ENCODE results near the gene KLHL25. TPM values are rescaled to one million over a fixed set of nuclear protein-coding genes. Genes with fewer than 3 reads are reported as not detected.

KLHL25 gene
- total and polyA plus RNA-seq, 2 of the 13 experiments (the other 11 are each of a cell fraction or from before 2014, with no cell fraction given): 3.7 to 8.2 TPM

DNA sequence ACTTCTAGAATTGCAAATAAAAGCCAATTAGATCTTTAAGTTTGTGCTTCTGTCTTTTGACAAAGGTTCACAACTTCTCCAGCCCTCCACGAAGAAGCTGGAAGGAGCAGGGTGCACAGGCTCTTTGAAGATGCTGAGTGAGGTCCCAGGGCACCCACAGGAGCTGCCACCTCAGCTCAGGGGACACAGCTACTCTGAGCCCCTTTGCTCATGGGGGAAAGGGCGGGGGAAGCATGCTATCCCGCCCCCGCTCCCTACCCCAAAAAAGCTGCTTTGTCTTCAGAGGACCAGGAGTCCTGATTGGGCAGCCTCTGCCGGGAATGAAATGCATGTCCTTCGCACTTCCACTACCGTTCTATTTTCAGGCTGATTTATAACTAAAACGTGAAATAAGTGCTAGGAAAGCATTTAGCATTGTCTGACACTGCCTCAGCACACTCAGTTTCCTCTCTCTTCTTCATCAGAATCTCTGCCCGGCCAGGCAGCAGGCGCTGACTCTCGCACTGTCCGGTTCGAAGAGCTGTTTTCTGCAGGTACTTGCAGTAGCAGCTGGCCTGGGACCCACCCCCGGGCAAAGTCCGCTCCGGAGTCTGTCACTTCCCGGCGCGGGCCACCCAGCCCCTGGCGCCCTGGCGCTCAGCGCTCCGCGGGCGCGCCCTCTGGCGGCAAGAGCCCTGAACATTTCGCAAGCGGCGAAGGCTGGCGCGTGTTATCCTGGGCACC lies 45.5 kb upstream of the KLHL25 start (continued):
- TF ChIP-seq, protein P1, sequence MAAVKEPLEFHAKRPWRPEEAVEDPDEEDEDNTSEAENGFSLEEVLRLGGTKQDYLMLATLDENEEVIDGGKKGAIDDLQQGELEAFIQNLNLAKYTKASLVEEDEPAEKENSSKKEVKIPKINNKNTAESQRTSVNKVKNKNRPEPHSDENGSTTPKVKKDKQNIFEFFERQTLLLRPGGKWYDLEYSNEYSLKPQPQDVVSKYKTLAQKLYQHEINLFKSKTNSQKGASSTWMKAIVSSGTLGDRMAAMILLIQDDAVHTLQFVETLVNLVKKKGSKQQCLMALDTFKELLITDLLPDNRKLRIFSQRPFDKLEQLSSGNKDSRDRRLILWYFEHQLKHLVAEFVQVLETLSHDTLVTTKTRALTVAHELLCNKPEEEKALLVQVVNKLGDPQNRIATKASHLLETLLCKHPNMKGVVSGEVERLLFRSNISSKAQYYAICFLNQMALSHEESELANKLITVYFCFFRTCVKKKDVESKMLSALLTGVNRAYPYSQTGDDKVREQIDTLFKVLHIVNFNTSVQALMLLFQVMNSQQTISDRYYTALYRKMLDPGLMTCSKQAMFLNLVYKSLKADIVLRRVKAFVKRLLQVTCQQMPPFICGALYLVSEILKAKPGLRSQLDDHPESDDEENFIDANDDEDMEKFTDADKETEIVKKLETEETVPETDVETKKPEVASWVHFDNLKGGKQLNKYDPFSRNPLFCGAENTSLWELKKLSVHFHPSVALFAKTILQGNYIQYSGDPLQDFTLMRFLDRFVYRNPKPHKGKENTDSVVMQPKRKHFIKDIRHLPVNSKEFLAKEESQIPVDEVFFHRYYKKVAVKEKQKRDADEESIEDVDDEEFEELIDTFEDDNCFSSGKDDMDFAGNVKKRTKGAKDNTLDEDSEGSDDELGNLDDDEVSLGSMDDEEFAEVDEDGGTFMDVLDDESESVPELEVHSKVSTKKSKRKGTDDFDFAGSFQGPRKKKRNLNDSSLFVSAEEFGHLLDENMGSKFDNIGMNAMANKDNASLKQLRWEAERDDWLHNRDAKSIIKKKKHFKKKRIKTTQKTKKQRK (IDR thresholded peaks at IDR 0.05; ENCODE audit: low read length): no peak
- TF ChIP-seq KAT7 (CRISPR knock-in tag; IDR thresholded peaks at IDR 0.05; ENCODE audit: borderline replicate concordance) (0 out of 2 replicates have a peak, but pooled peaks have one; percentile 45), CCAR2 (optimal IDR thresholded peaks at IDR 0.05; ENCODE audit: low read depth, low read length) (no peak), CBX2 (IDR thresholded peaks at IDR 0.05; ENCODE audit: low read depth, low read length) (no peak), CBX2 (CRISPR knock-in tag; IDR thresholded peaks at IDR 0.05; ENCODE audit: low read depth) (0 out of 2 replicates have a peak, but pooled peaks have one; percentile 57), ZNF224 (CRISPR knock-in tag; IDR thresholded peaks at IDR 0.05) (no peak), ZNF883 (CRISPR knock-in tag; IDR thresholded peaks at IDR 0.05; ENCODE audit: not compliant biosample characterization) (no peak), ZSCAN29 (CRISPR knock-in tag; conservative IDR thresholded peaks at IDR 0.05) (no peak), ZNF230 (CRISPR knock-in tag; IDR thresholded peaks at IDR 0.05) (no peak), ZNF468 (CRISPR knock-in tag; IDR thresholded peaks at IDR 0.05) (no peak), SP1 (IDR thresholded peaks at IDR 0.05) (no peak), SP1 (CRISPR knock-in tag; IDR thresholded peaks at IDR 0.05) (peak; percentile 67), NFKB2 (CRISPR knock-in tag; IDR thresholded peaks at IDR 0.05; ENCODE audit: borderline replicate concordance) (peak; percentile 73; the same call in 1 of the 2 replicates), IKZF4 (CRISPR knock-in tag; IDR thresholded peaks at IDR 0.05; ENCODE audit: borderline replicate concordance, low read depth, not compliant biosample characterization) (no peak), DNMT3B (CRISPR knock-in tag; conservative IDR thresholded peaks at IDR 0.05) (no peak)
- TF ChIP-seq, protein P2, sequence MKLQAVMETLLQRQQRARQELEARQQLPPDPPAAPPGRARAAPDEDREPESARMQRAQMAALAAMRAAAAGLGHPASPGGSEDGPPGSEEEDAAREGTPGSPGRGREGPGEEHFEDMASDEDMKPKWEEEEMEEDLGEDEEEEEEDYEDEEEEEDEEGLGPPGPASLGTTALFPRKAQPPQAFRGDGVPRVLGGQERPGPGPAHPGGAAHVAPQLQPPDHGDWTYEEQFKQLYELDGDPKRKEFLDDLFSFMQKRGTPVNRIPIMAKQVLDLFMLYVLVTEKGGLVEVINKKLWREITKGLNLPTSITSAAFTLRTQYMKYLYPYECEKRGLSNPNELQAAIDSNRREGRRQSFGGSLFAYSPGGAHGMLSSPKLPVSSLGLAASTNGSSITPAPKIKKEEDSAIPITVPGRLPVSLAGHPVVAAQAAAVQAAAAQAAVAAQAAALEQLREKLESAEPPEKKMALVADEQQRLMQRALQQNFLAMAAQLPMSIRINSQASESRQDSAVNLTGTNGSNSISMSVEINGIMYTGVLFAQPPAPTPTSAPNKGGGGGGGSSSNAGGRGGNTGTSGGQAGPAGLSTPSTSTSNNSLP (IDR thresholded peaks at IDR 0.05; ENCODE audit: low read depth, low read length): no peak
- TF ChIP-seq, protein P3, sequence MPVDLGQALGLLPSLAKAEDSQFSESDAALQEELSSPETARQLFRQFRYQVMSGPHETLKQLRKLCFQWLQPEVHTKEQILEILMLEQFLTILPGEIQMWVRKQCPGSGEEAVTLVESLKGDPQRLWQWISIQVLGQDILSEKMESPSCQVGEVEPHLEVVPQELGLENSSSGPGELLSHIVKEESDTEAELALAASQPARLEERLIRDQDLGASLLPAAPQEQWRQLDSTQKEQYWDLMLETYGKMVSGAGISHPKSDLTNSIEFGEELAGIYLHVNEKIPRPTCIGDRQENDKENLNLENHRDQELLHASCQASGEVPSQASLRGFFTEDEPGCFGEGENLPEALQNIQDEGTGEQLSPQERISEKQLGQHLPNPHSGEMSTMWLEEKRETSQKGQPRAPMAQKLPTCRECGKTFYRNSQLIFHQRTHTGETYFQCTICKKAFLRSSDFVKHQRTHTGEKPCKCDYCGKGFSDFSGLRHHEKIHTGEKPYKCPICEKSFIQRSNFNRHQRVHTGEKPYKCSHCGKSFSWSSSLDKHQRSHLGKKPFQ (CRISPR knock-in tag; IDR thresholded peaks at IDR 0.05; ENCODE audit: insufficient replicate concordance): no peak
- TF ChIP-seq, protein P4, sequence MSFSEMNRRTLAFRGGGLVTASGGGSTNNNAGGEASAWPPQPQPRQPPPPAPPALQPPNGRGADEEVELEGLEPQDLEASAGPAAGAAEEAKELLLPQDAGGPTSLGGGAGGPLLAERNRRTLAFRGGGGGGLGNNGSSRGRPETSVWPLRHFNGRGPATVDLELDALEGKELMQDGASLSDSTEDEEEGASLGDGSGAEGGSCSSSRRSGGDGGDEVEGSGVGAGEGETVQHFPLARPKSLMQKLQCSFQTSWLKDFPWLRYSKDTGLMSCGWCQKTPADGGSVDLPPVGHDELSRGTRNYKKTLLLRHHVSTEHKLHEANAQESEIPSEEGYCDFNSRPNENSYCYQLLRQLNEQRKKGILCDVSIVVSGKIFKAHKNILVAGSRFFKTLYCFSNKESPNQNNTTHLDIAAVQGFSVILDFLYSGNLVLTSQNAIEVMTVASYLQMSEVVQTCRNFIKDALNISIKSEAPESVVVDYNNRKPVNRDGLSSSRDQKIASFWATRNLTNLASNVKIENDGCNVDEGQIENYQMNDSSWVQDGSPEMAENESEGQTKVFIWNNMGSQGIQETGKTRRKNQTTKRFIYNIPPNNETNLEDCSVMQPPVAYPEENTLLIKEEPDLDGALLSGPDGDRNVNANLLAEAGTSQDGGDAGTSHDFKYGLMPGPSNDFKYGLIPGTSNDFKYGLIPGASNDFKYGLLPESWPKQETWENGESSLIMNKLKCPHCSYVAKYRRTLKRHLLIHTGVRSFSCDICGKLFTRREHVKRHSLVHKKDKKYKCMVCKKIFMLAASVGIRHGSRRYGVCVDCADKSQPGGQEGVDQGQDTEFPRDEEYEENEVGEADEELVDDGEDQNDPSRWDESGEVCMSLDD (CRISPR knock-in tag; IDR thresholded peaks at IDR 0.05; ENCODE audit: borderline replicate concordance): no peak
- TF ChIP-seq, protein P5, sequence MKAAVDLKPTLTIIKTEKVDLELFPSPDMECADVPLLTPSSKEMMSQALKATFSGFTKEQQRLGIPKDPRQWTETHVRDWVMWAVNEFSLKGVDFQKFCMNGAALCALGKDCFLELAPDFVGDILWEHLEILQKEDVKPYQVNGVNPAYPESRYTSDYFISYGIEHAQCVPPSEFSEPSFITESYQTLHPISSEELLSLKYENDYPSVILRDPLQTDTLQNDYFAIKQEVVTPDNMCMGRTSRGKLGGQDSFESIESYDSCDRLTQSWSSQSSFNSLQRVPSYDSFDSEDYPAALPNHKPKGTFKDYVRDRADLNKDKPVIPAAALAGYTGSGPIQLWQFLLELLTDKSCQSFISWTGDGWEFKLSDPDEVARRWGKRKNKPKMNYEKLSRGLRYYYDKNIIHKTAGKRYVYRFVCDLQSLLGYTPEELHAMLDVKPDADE (CRISPR knock-in tag; IDR thresholded peaks at IDR 0.05): no peak

All from HepG2 (cell line).